ENCODE measurements around the gene CTNND2.
"Not testable (repeated sequence)": the region's sequence is repeated elsewhere in the genome, so short reads cannot be mapped to it uniquely, and the experiment has no call there.

CTNND2 gene

GRCh38 chr5:11869203-11869602 is 35.0 kb downstream of the CTNND2 start:
- DNase-seq, result no peak

- no peak for DNase-seq
Observed at GRCh38 chr5:11863911-11864310, 40.3 kb downstream of the CTNND2 start.

- no peak for DNase-seq
Observed at GRCh38 chr5:11857391-11857790, 46.9 kb downstream of the CTNND2 start.

- DNase-seq, result no peak
Observed at GRCh38 chr5:11854936-11855335, 49.3 kb downstream of the CTNND2 start.

- no peak for DNase-seq
Observed at GRCh38 chr5:11853796-11854195, 50.5 kb downstream of the CTNND2 start.

GRCh38 chr5:11853140-11853539 is 51.1 kb downstream of the CTNND2 start:
- no peak for DNase-seq

- DNase-seq, result no peak
Observed at GRCh38 chr5:11852717-11853087, 51.5 kb downstream of the CTNND2 start.

- DNase-seq, result no peak
Observed at GRCh38 chr5:11851965-11852716, 52.1 kb downstream of the CTNND2 start.

GRCh38 chr5:11851416-11851815 is 52.8 kb downstream of the CTNND2 start:
- no peak for DNase-seq

GRCh38 chr5:11828566-11828965 is 75.7 kb downstream of the CTNND2 start:
- not testable (repeated sequence) for DNase-seq

- no peak for DNase-seq
Observed at GRCh38 chr5:11822598-11822997, 81.6 kb downstream of the CTNND2 start.

GRCh38 chr5:11815916-11816315 is 88.3 kb downstream of the CTNND2 start:
- no peak for DNase-seq

GRCh38 chr5:11815481-11815880 is 88.8 kb downstream of the CTNND2 start:
- no peak for DNase-seq

- DNase-seq, result no peak
Observed at GRCh38 chr5:11814373-11814772, 89.9 kb downstream of the CTNND2 start.

GRCh38 chr5:11809407-11809806 is 94.8 kb downstream of the CTNND2 start:
- no peak for DNase-seq

- no peak for DNase-seq
Observed at GRCh38 chr5:11803436-11803835, 100.8 kb downstream of the CTNND2 start.

- no peak for DNase-seq
Observed at GRCh38 chr5:11801061-11801460, 103.2 kb downstream of the CTNND2 start.

- DNase-seq, result no peak
Observed at GRCh38 chr5:11797132-11797531, 107.1 kb downstream of the CTNND2 start.

GRCh38 chr5:11793396-11793795 is 110.8 kb downstream of the CTNND2 start:
- no peak for DNase-seq

- no peak for DNase-seq
Observed at GRCh38 chr5:11792621-11793020, 111.6 kb downstream of the CTNND2 start.

GRCh38 chr5:11791792-11792191 is 112.5 kb downstream of the CTNND2 start:
- no peak for DNase-seq

GRCh38 chr5:11790201-11790600 is 114.0 kb downstream of the CTNND2 start:
- no peak for DNase-seq

GRCh38 chr5:11785771-11786352 is 118.4 kb downstream of the CTNND2 start:
- no peak for DNase-seq

- DNase-seq, result no peak
Observed at GRCh38 chr5:11780641-11781345, 123.5 kb downstream of the CTNND2 start.
